Mesenchymal stem cell (in vitro differentiated cells and primary cell): Measurements from ENCODE around the gene GPRASP2.
"Not testable (repeated sequence)": the region's sequence is repeated elsewhere in the genome, so short reads cannot be mapped to it uniquely, and the experiment has no call there.

Experiments used
- DNase-seq: peaks from one replicate; pipeline ENCODE4 v3.0.0-alpha.2; 2013
- H2AFZ ChIP-seq: one replicate; pipeline ENCODE4 v1.6.1; 2013; ENCODE audit warnings: low read depth, mild to moderate bottlenecking, control low read depth, inconsistent platforms, low read length, moderate library complexity
- H2AK5ac ChIP-seq: 2 replicates; pipeline ENCODE4 v1.6.1; 2013; ENCODE audit warnings: low read length, moderate library complexity, mild to moderate bottlenecking, inconsistent platforms; ENCODE audit not compliant: severe bottlenecking
- H2BK120ac ChIP-seq: one replicate; pipeline ENCODE4 v1.6.1; 2013; ENCODE audit warnings: low read depth, mild to moderate bottlenecking, inconsistent platforms, low read length, moderate library complexity
- H2BK12ac ChIP-seq, 2 experiments: one replicate each; pipeline ENCODE4 v1.6.1; 2013; ENCODE audit warnings: inconsistent platforms in 2 of 2, low read length in 2 of 2, mild to moderate bottlenecking in 2 of 2, moderate library complexity in 2 of 2, control low read depth in 1 of 2
- H2BK15ac ChIP-seq: one replicate; pipeline ENCODE4 v1.6.1; 2013; ENCODE audit warnings: mild to moderate bottlenecking, low read depth, inconsistent platforms; ENCODE audit not compliant: poor library complexity, severe bottlenecking
- H2BK5ac ChIP-seq: 2 replicates; pipeline ENCODE4 v1.6.1; 2013; ENCODE audit warnings: low read depth, mild to moderate bottlenecking, low read length, control low read depth, inconsistent platforms; ENCODE audit not compliant: poor library complexity, severe bottlenecking
- H3K14ac ChIP-seq, 2 experiments: one replicate each; pipeline ENCODE4 v1.6.1; 2013; ENCODE audit warnings: inconsistent platforms in 2 of 2, low read length in 2 of 2, control low read depth in 1 of 2, mild to moderate bottlenecking in 1 of 2, moderate library complexity in 1 of 2
- H3K18ac ChIP-seq, 2 experiments: one replicate each; pipeline ENCODE4 v1.6.1; 2013; ENCODE audit warnings: inconsistent platforms in 2 of 2, low read length in 2 of 2, control low read depth in 1 of 2, low read depth in 1 of 2, mild to moderate bottlenecking in 1 of 2
- H3K23ac ChIP-seq, 2 experiments: one replicate each; pipeline ENCODE4 v1.6.1; 2013; ENCODE audit warnings: inconsistent platforms in 2 of 2, low read length in 2 of 2, mild to moderate bottlenecking in 2 of 2, moderate library complexity in 2 of 2, control low read depth in 1 of 2
- H3K27ac ChIP-seq: 2 replicates; pipeline ENCODE4 v1.5.1; 2013; ENCODE audit warnings: mild to moderate bottlenecking, moderate library complexity, low read length, control low read depth, inconsistent platforms; ENCODE audit not compliant: poor library complexity, severe bottlenecking
- H3K27me3 ChIP-seq, 2 experiments: 2 replicates each; pipeline versions ENCODE4 v1.6.1 to v1.7.0; 2013; ENCODE audit warnings: low read length in 2 of 2, mild to moderate bottlenecking in 2 of 2, moderate library complexity in 2 of 2, control low read depth in 1 of 2, inconsistent platforms in 1 of 2; ENCODE audit not compliant: control insufficient read depth in 1 of 2, insufficient read depth in 1 of 2
- H3K36me3 ChIP-seq, 2 experiments: 2 replicates each; pipeline versions ENCODE4 v1.6.1 to v1.7.0; 2013; ENCODE audit warnings: low read length in 2 of 2, control low read depth in 1 of 2, inconsistent platforms in 1 of 2, low read depth in 1 of 2, mild to moderate bottlenecking in 1 of 2; ENCODE audit not compliant: insufficient read depth in 2 of 2, control insufficient read depth in 1 of 2
- H3K4ac ChIP-seq, 2 experiments: one replicate each; pipeline ENCODE4 v1.6.1; 2013; ENCODE audit warnings: inconsistent platforms in 2 of 2, low read length in 2 of 2, mild to moderate bottlenecking in 2 of 2, moderate library complexity in 2 of 2, control low read depth in 1 of 2, low read depth in 1 of 2
- H3K4me1 ChIP-seq: 2 replicates; pipeline ENCODE4 v1.6.1; 2013; ENCODE audit warnings: low read depth, low read length, control low read depth; ENCODE audit not compliant: control insufficient read depth, insufficient read depth
- H3K4me2 ChIP-seq: 2 replicates; pipeline ENCODE4 v1.6.1; 2013; ENCODE audit warnings: low read length, mild to moderate bottlenecking, inconsistent platforms; ENCODE audit not compliant: poor library complexity, severe bottlenecking
- H3K4me3 ChIP-seq, 2 experiments: 2 replicates each; pipeline versions ENCODE4 v1.5.1 to v1.7.0; 2013; ENCODE audit warnings: low read length in 2 of 2, mild to moderate bottlenecking in 2 of 2, control low read depth in 1 of 2, low read depth in 1 of 2; ENCODE audit not compliant: insufficient read depth in 1 of 2
- H3K79me1 ChIP-seq: replicated peaks from 2 replicates; pipeline ENCODE4 v1.6.1; 2013; ENCODE audit warnings: mild to moderate bottlenecking, control low read depth, low read length, inconsistent platforms; ENCODE audit not compliant: poor library complexity, severe bottlenecking
- H3K9ac ChIP-seq: 2 replicates; pipeline ENCODE4 v1.7.0; 2013; ENCODE audit warnings: mild to moderate bottlenecking, low read length, moderate library complexity
- H3K9me3 ChIP-seq: 2 replicates; pipeline ENCODE4 v1.7.0; 2013; ENCODE audit warnings: mild to moderate bottlenecking, low read length; ENCODE audit not compliant: control insufficient read depth
- H4K8ac ChIP-seq: one replicate; pipeline ENCODE4 v1.6.1; 2013; ENCODE audit warnings: inconsistent platforms, mild to moderate bottlenecking, low read length, moderate library complexity
- H4K91ac ChIP-seq: one replicate; pipeline ENCODE4 v1.6.1; 2013; ENCODE audit warnings: mild to moderate bottlenecking, low read length, inconsistent platforms
- WGBS: methylation state at CpG from one replicate; pipeline ENCODE4 v1.1.7; 2013; ENCODE audit warnings: mixed read lengths; 5-methylcytosine and 5-hydroxymethylcytosine counted together

Gene GPRASP2

GRCh38 chrX:102721169-102721506 lies 8.9 kb downstream of the GPRASP2 start:
- Histone ChIP-seq H3K4me3 (peak overlapping the region; percentile 48 to 71), H3K4me2 (peak overlapping the region; percentile 12), H4K8ac (peak overlapping the region; percentile 59), H3K9ac (peak overlapping the region; percentile 57), H2AFZ (peak overlapping the region; percentile 78)
- H2BK15ac ChIP-seq, H3K4me1 ChIP-seq, H2AK5ac ChIP-seq, H3K14ac ChIP-seq, H3K23ac ChIP-seq, H3K36me3 ChIP-seq, H4K91ac ChIP-seq, DNase-seq, H3K9me3 ChIP-seq, H3K4ac ChIP-seq, H3K18ac ChIP-seq, H2BK12ac ChIP-seq, H3K27ac ChIP-seq, H2BK120ac ChIP-seq, H3K27me3 ChIP-seq, H3K79me1 ChIP-seq, H2BK5ac ChIP-seq: not testable (repeated sequence)
- 100% methylated on average over 1 of the region's 7 CpGs for WGBS

GRCh38 chrX:102723456-102723855 lies 11.2 kb downstream of the GPRASP2 start:
- no peaks in the 10 kb centered on the region for H3K9me3 ChIP-seq
- no peak overlapping the region for H2AFZ ChIP-seq
- H3K79me1 ChIP-seq: no peaks in the 10 kb centered on the region
- H3K4me1 ChIP-seq: peaks cover 3% of the 10 kb centered on the region
- H3K4me2 ChIP-seq: no peak overlapping the region
- WGBS: 62% methylated on average over 1 of the region's 1 CpG
- H3K9ac ChIP-seq: no peak overlapping the region
- H2BK12ac ChIP-seq: no peak overlapping the region
- peaks cover 0 to 4% of the 10 kb centered on the region in 2 experiments for H3K27me3 ChIP-seq
- no peak overlapping the region for H4K8ac ChIP-seq
- no peak overlapping the region for H3K4me3 ChIP-seq
- H2BK15ac ChIP-seq: no peak overlapping the region
- no peak overlapping the region for H3K18ac ChIP-seq
- H3K14ac ChIP-seq: no peak overlapping the region
- H2BK5ac ChIP-seq: no peak overlapping the region
- peaks cover 0 to 6% of the 10 kb centered on the region in 2 experiments for H3K36me3 ChIP-seq
- H4K91ac ChIP-seq: no peak overlapping the region
- H3K23ac ChIP-seq: no peak overlapping the region
- no peak for DNase-seq
- no peak overlapping the region for H2BK120ac ChIP-seq
- H2AK5ac ChIP-seq: no peak overlapping the region
- H3K27ac ChIP-seq: no peak overlapping the region
- H3K4ac ChIP-seq: no peak overlapping the region

GRCh38 chrX:102727761-102728160 lies 15.5 kb downstream of the GPRASP2 start:
- no CpG with 5 or more reads among the region's 1 CpG for WGBS
- no peak overlapping the region for H2BK5ac ChIP-seq
- H3K79me1 ChIP-seq: no peaks in the 10 kb centered on the region
- no peak overlapping the region for H3K18ac ChIP-seq
- H3K4ac ChIP-seq: no peak overlapping the region
- no peaks in the 10 kb centered on the region for H3K27me3 ChIP-seq
- H3K23ac ChIP-seq: no peak overlapping the region
- no peak overlapping the region for H2AK5ac ChIP-seq
- H3K14ac ChIP-seq: no peak overlapping the region
- no peaks in the 10 kb centered on the region for H3K9me3 ChIP-seq
- no peak overlapping the region for H3K4me3 ChIP-seq
- H3K4me2 ChIP-seq: no peak overlapping the region
- no peak overlapping the region for H2BK12ac ChIP-seq
- H3K36me3 ChIP-seq: peaks cover 0 to 6% of the 10 kb centered on the region in 2 experiments
- no peak overlapping the region for H2BK120ac ChIP-seq
- no peak for DNase-seq
- H3K27ac ChIP-seq: no peak overlapping the region
- H3K9ac ChIP-seq: no peak overlapping the region
- no peak overlapping the region for H2BK15ac ChIP-seq
- no peak overlapping the region for H2AFZ ChIP-seq
- H4K91ac ChIP-seq: no peak overlapping the region
- H4K8ac ChIP-seq: no peak overlapping the region
- H3K4me1 ChIP-seq: no peaks in the 10 kb centered on the region

GRCh38 chrX:102728646-102729045 lies 16.4 kb downstream of the GPRASP2 start:
- Histone ChIP-seq H2BK12ac (no peak overlapping the region), H3K36me3 (peaks cover 0 to 6% of the 10 kb centered on the region in 2 experiments), H3K4me2 (no peak overlapping the region), H4K91ac (no peak overlapping the region), H3K27me3 (no peaks in the 10 kb centered on the region), H3K18ac (no peak overlapping the region), H3K23ac (no peak overlapping the region), H3K4me3 (no peak overlapping the region), H4K8ac (no peak overlapping the region), H2BK120ac (no peak overlapping the region), H2AK5ac (no peak overlapping the region), H2AFZ (no peak overlapping the region), H3K9me3 (no peaks in the 10 kb centered on the region), H3K27ac (no peak overlapping the region), H2BK5ac (no peak overlapping the region), H3K4ac (no peak overlapping the region), H2BK15ac (no peak overlapping the region), H3K14ac (no peak overlapping the region), H3K79me1 (no peaks in the 10 kb centered on the region), H3K9ac (no peak overlapping the region), H3K4me1 (no peaks in the 10 kb centered on the region)
- 96% methylated on average over 1 of the region's 1 CpG for WGBS
- DNase-seq: no peak
